MCF 10A (cell line): ENCODE measurements around the gene SCYGR7. TPM values are rescaled to one million over a fixed set of nuclear protein-coding genes. Genes with fewer than 3 reads are reported as not detected.
"Not testable (repeated sequence)": the region's sequence is repeated elsewhere in the genome, so short reads cannot be mapped to it uniquely, and the experiment has no call there.

Source experiments
- BruUV-seq: library from RNA; stranded (reverse); fragments of 400-500 nt; replicated peaks from 2 replicates; lab custom pipeline; 2021; lab: Mats Ljungman, UMichigan
- CTCF ChIA-PET: fragments of 300-600 bp; sonication (Branson Sonifier 250); formaldehyde crosslinking; extraction: SDS; loops from one replicate; lab custom pipeline; 2021; ENCODE audit warnings: antibody characterized with exemption, inconsistent platforms; lab: Yijun Ruan, JAX
- POLR2A ChIA-PET: fragments of 300-600, 350-650 bp; sonication (Branson Sonifier 250); formaldehyde crosslinking; extraction: SDS; loops from one replicate; lab custom pipeline; 2020; ENCODE audit warnings: antibody characterized with exemption, inconsistent platforms; lab: Yijun Ruan, JAX
- DNase-seq: peaks from one replicate; pipeline ENCODE4 v3.0.0-alpha.2; 2018; ENCODE audit not compliant: unreplicated experiment
- H3K27ac Mint-ChIP-seq: one replicate; pipeline ENCODE4 v1.8.0; 2022; ENCODE audit warnings: mild to moderate bottlenecking, low read depth, mixed read lengths; ENCODE audit not compliant: unreplicated experiment
- H3K27me3 Mint-ChIP-seq: one replicate; pipeline ENCODE4 v1.8.0; 2022; ENCODE audit warnings: mixed read lengths; ENCODE audit not compliant: insufficient read depth, unreplicated experiment
- H3K36me3 Mint-ChIP-seq: one replicate; pipeline ENCODE4 v1.8.0; 2022; ENCODE audit warnings: mild to moderate bottlenecking, moderate library complexity, mixed read lengths; ENCODE audit not compliant: insufficient read depth, unreplicated experiment
- H3K4me1 Mint-ChIP-seq: one replicate; pipeline ENCODE4 v1.8.0; 2022; ENCODE audit warnings: mixed read lengths; ENCODE audit not compliant: insufficient read depth, unreplicated experiment
- H3K4me3 Mint-ChIP-seq: one replicate; pipeline ENCODE4 v1.8.0; 2022; ENCODE audit warnings: mild to moderate bottlenecking, moderate library complexity, mixed read lengths; ENCODE audit not compliant: unreplicated experiment
- H3K9me3 Mint-ChIP-seq: one replicate; pipeline ENCODE4 v1.8.0; 2022; ENCODE audit warnings: mixed read lengths; ENCODE audit not compliant: unreplicated experiment
- intact Hi-C: fragments of 100-400 bp; cut with micrococcal nuclease; formaldehyde crosslinking; loops from 2 replicates; pipeline ENCODE4 v1.14.1; 2022
- total RNA-seq: library from RNA; stranded (reverse); gene quantifications from 2 replicates; pipeline ENCODE4 v1.2.3, GENCODE V29; 2022
- TF ChIP-seq, protein P1 (sequence below): fragments of 200-600 bp; IDR thresholded peaks from one replicate; pipeline ENCODE4 v1.8.0; 2022; ENCODE audit warnings: antibody characterized with exemption, mild to moderate bottlenecking; ENCODE audit not compliant: unreplicated experiment

SCYGR7 gene
- total RNA-seq, 1 experiment from 2014 or later = not detected

DNA sequence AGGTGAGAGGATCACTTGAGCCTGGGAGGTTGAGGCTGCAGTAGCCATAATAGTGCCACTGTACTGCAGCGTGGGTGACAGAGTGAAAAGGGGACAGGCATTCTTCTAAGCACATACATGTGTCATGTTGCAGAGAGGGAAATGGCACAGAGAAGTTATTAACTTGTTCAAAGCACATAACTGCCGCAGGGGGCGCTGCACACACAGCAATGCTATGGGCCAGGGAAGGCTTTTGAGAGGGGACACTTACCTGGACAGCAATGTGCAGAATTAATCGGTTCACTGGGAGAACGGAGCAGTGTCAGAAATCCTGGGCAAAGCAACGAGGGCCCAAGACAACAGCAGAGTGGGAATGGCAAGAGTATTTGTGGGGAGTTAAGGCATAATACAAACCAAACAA is 19.9 kb downstream of the SCYGR7 start:
- intact Hi-C loops = no loop called here
- H3K36me3 Mint-ChIP-seq = no peaks in the 10 kb centered on the region
- ChIA-PET CTCF (interaction anchor here (0.6 kb wide), 1 partner anchor 24 kb away, joined by 4 read pairs; no protein-coding TSS in a partner anchor), POLR2A (no interaction called here)
- no peaks in the 10 kb centered on the region for H3K27me3 Mint-ChIP-seq
- TF ChIP-seq, protein P1, sequence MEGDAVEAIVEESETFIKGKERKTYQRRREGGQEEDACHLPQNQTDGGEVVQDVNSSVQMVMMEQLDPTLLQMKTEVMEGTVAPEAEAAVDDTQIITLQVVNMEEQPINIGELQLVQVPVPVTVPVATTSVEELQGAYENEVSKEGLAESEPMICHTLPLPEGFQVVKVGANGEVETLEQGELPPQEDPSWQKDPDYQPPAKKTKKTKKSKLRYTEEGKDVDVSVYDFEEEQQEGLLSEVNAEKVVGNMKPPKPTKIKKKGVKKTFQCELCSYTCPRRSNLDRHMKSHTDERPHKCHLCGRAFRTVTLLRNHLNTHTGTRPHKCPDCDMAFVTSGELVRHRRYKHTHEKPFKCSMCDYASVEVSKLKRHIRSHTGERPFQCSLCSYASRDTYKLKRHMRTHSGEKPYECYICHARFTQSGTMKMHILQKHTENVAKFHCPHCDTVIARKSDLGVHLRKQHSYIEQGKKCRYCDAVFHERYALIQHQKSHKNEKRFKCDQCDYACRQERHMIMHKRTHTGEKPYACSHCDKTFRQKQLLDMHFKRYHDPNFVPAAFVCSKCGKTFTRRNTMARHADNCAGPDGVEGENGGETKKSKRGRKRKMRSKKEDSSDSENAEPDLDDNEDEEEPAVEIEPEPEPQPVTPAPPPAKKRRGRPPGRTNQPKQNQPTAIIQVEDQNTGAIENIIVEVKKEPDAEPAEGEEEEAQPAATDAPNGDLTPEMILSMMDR = no peak
- H3K4me3 Mint-ChIP-seq = no peak overlapping the region
- H3K27ac Mint-ChIP-seq = no peak overlapping the region
- peak; percentile 33 for DNase-seq
- BruUV-seq = no TSS peak
- no peaks in the 10 kb centered on the region for H3K9me3 Mint-ChIP-seq
- no peaks in the 10 kb centered on the region for H3K4me1 Mint-ChIP-seq

DNA sequence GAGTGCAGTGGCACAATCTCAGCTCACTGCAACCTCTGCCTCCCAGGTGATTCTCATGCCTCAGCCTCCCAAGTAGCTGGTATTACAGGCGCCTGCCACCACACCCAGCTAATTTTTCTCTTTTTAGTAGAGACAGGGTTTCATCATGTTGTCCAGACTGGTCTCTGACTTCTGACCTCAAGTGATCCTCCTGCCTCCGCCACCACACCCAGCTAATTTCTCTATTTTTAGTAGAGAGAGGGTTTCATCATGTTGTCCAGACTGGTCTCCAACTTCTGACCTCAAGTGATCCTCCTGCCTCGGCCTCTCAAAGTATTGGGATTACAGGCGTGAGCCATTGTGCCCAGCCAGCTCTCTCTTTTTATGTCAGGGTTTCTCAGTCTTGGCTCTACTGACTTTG is 28.1 kb downstream of the SCYGR7 start:
- H3K27me3 Mint-ChIP-seq, H3K27ac Mint-ChIP-seq, H3K4me1 Mint-ChIP-seq, DNase-seq, BruUV-seq, H3K9me3 Mint-ChIP-seq, H3K36me3 Mint-ChIP-seq, POLR2A ChIA-PET, intact Hi-C loops, H3K4me3 Mint-ChIP-seq: not testable (repeated sequence)
- CTCF ChIA-PET = interaction anchor here (0.6 to 2.2 kb wide), 7 partner anchors 9 to 351 kb away, joined by 3 to 12 read pairs (median 3); no protein-coding TSS in a partner anchor

DNA sequence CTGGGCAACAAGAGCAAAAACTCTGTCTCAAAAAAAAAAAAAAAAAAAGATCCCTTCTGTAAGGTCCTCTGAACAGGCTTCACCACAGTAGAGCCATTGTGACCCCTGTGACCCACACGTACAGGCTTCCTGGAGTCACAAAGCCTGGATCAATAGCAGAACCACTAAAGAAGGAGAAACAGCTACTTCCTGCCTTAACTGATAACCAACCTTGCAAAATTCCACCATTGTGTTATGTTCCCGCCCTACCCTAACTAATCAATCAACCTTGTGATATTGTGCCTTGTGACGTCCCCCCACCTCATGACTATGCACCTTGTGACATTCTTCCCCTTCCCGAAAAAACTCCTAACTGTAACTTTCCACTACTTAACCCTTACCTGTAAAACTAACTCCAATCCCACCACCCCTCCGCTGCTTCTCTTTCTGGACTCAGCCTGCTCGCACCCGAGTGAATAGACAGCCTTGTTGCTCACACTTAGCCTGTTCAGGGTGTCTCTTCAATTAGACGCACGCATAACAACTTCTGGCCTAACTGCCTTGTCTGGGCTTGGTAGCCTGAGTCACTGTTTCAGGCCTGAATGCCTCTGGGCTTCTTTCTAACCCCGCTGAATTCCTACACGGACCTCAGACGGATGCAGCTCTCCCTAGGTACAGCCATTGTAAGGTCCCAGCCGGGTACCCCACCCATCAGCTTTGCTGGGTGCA is 31.4 kb downstream of the SCYGR7 start:
- ChIA-PET POLR2A (interaction anchor here (0.6 to 0.9 kb wide), 2 partner anchors 39 to 730 kb away, joined by 4 read pairs; no protein-coding TSS in a partner anchor), CTCF (interaction anchor here (0.6 to 1.1 kb wide), 7 partner anchors 86 to 474 kb away, joined by 3 to 6 read pairs (median 3); no protein-coding TSS in a partner anchor)
- peak overlapping the region; percentile 50 for H3K27ac Mint-ChIP-seq
- no peak overlapping the region for H3K4me3 Mint-ChIP-seq
- intact Hi-C loops = loop anchor here (10.0 kb wide), 1 partner anchor 435 kb away; the partner anchor contains the start of gene MFF
- no peaks in the 10 kb centered on the region for H3K36me3 Mint-ChIP-seq
- H3K9me3 Mint-ChIP-seq = no peaks in the 10 kb centered on the region
- DNase-seq = peak; percentile 52
- BruUV-seq = no TSS peak
- no peaks in the 10 kb centered on the region for H3K27me3 Mint-ChIP-seq
- peaks cover 7% of the 10 kb centered on the region for H3K4me1 Mint-ChIP-seq
- TF ChIP-seq, protein P1 = no peak

DNA sequence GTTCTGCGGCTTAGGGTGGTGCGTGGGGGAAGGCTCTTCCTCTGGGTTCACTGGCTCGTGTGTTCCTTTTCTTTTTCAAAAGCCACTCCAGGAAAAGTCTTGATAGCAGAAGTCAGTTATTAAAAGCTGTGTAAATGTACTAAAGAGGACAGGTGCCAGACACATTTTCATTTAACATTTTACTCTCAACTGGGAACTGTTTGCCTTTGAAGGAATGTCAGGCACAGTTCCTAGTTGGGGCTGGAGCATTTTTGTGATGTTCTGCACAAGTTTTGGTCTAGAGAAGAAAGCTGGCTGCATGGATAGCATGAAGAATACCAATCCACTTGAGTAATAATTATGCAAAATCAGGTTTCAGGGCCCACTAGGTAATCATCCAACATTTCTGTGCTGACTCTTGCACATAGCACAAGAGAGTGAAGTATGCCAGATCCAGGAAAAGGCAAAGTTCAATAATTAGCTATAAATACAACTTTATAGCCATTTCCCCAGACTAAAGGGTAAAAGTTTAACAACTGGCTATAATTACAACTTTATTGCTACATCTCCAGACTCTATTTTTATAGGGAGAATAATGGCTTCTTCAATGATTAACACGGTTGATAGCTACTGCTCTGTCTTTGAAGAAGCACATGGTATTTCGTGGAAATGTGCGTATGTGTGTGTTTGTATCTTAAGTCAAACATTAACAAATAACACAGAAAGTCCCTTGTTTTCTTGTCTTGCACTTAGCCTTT is 33.8 kb downstream of the SCYGR7 start:
- Mint-ChIP-seq H3K4me1 (peaks cover 12% of the 10 kb centered on the region), H3K27ac (no peak overlapping the region), H3K27me3 (no peaks in the 10 kb centered on the region), H3K4me3 (no peak overlapping the region), H3K36me3 (no peaks in the 10 kb centered on the region), H3K9me3 (no peaks in the 10 kb centered on the region)
- intact Hi-C loops = loop anchor here (10.0 kb wide), 1 partner anchor 437 kb away; the partner anchor contains the start of gene MFF
- DNase-seq = no peak
- ChIA-PET CTCF (interaction anchor here (0.6 to 3.9 kb wide), 3 partner anchors 9 to 356 kb away, joined by 4 to 29 read pairs (median 10); no protein-coding TSS in a partner anchor), POLR2A (interaction anchor here (0.8 kb wide), 1 partner anchor 8 kb away, joined by 3 read pairs; no protein-coding TSS in a partner anchor)
- BruUV-seq = no TSS peak
- TF ChIP-seq, protein P1 = no peak
